NCI-H1930 (cell line): ENCODE measurements around the gene NOTCH4.
A peak's percentile ranks its signal among the peaks of the same experiment; 100 is the strongest.

Source experiments
- DNase-seq, 2 experiments: peaks; one replicate each; lab custom pipeline; 2025; lab: John Stamatoyannopoulos, UW

The NOTCH4 gene

DNA sequence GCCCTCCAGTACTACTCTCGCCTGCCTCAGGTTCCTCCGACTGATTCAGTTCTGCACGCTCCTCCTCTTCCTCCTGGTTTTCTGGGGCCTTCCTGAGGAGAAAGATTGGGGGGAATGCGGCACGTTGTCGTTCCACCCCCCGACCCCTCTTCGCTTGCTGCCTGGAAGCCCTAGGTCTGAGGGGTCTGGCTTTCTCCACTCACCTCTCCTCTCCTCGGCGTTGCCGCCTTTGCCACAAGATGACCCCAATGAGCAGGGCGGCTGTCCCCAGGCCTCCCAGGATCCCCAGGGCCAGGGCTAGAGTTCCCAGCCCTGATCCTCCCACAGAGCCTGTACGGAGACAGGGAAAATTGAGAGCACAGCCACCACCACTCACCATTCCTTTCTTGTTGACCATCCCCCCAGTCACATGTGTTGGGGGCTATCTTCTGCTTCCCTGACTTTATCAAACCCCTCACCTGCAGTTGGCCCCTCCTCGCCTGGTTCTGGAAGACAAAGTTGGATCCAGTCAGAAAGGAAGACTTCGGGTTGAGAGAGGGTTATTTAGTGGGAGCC is 42.6 kb downstream of the NOTCH4 start:
- DNase-seq = no peak

DNA sequence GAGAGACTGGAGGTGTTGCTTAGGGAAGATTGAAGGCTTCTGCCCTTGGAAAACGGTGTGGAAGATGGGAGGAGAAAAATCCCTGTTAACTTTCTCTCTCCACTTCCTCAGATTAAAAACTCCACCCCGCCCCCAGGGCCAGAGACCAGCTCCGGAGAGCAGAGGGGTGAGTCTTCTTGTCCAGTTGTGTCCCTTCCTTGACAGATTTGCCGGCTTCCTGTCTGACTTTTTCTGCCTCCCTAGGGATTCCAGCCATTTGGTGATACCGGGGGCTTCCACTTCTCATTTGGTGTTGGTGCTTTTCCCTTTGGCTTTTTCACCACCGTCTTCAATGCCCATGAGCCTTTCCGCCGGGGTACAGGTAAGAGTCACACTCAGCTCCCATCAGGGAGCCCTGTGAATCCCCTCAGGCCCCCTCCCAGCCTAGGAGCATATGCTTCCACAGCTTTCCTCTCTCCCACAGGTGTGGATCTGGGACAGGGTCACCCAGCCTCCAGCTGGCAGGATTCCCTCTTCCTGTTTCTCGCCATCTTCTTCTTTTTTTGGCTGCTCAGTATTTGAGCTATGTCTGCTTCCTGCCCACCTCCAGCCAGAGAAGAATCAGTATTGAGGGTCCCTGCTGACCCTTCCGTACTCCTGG is 44.0 kb downstream of the NOTCH4 start:
- DNase-seq = no peak

DNA sequence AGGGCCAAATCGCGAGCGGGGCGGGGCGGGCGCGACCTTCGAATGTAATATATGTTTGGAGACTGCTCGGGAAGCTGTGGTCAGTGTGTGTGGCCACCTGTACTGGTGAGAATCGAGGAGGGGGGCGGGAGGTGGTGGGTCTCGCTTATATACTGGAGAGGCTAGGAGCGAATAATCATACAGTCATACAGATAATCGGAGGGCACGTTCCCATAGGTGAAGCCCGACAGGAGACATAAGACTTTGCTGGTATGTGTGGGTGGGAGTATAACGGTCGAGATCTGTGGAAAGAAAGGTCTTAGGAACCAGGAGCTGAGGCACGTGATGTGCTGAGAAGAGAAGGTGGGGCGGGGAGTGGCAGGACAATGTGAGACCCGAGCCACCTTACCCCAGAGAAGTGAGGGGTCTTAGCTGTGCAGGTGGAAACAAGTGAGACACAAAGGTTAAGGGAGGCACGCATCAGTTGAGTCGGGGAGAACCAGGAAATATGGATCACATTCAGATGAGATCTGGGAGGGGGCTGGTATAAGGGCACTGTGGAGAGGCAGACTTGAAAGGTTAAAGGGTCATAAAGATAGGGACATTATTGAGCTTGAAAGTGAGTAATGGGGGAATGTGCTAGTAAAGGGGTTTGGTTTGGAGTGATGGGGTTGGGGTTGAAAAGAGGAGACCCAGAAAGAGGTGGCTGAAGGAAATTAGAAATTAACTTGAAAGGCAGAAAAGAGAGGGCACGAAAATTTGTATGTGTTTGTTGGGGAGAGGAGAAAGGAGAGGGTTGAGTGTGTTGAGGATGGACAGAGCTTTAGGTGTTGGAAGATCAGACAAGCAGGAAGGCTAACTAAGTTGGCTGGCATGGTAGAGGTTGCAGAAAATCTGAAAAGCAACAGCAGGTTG is 45.1 kb downstream of the NOTCH4 start:
- no peak for DNase-seq

DNA sequence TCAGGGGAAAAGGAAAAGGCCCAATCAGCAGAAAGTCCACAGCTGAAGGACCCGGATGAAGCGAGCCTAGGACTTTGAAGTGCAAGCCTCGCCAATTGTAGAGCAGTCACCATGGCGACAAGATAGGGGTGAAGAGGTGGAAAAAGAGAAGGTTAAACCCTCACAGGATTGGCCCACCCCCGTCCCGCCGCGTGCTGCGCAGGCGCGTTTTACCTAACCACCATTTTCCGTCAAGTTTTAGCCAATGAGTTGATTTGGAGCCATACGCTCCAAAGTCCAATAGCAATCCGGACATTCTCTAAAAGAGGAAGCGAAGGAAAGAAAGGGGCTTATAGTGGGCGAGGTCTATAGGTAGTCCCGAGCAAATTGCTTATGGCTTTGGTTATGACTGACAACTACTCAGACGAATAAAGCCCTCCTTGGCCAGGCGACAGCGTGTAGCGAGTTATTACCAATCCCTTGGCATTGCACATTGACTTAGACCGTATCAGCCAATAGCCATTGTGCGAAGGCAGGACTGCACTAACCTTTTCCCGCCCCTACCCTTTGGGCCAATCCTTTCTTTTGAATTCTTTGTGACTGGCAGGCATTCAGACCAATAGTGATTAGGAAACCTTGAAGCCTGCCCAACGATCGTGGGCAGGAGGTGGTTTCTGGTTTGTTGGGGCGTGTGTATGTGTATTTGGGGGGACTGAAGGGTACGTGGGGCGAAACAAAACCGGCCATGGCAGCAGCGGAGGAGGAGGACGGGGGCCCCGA is 45.9 kb downstream of the NOTCH4 start, which contains the start of gene RNF5:
RNF5 (plus strand) TSS at position 618 of the 759 bp plus-strand sequence; CDS start at position 725, 107 bp downstream.
- DNase-seq = peak; percentile 98 to 99

DNA sequence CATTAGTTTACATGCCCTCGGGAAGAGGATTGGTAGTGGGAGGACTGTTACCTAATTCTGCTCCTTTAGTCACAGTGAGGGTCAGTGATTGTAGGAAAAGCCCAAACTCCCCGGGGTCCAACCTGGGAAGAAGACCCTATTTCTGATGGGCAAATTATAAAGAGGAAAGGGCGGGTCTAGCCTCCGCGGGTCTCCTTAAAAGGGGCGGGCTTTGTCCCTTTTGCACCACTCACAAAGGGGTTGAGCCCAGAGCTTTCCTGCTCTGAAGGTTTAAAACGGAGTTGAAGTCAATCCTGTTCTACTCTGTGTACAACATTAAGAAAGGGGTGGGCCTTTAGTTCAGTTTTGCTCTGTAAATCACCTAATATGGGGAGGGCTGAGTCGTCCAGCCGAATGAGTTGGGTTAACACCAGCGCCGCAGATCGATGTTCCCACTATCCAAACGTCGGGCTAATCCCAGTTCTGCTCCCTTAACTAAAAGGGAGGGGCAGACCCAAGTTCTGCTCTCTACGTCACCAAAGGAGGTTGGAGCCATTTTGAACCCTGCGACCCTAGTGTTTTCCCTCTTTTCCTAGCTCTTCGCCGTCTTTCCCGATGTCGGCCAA is 46.6 kb downstream of the NOTCH4 start:
- DNase-seq = peak in 1 of 2 experiments; percentile 69

DNA sequence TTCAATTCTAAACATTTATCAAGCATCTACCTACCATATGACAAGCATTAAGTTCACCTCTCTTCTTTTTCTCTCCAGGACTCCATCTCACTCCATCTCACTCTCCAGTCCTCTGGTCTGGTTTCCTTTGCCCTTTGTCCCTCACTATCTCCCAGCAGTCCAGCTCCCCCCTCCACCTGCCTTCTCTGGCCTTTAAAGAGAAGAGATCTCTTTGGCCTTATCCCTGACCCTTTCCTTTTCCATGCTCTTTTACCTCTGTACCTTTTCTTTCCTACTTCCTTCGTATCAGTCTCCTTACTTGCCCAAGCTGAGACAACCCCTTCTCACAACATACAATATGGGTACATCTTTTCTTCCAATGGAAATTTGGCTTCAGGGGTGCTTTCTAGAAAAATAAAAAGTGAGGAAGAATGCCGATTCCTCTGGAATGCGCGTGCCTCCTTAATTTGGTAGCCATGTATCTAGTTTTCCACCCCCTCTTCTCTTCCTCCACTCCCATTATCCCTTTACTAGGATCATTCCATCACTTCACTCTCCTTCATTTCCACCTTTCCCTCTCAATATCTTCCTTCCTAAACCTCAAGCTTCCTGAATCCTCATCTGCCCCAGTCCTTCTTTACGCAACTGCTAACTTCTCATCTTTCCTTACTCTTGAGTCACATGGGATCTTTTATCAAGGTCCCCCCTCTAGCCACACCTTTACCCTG is 47.2 kb downstream of the NOTCH4 start:
- DNase-seq = no peak

DNA sequence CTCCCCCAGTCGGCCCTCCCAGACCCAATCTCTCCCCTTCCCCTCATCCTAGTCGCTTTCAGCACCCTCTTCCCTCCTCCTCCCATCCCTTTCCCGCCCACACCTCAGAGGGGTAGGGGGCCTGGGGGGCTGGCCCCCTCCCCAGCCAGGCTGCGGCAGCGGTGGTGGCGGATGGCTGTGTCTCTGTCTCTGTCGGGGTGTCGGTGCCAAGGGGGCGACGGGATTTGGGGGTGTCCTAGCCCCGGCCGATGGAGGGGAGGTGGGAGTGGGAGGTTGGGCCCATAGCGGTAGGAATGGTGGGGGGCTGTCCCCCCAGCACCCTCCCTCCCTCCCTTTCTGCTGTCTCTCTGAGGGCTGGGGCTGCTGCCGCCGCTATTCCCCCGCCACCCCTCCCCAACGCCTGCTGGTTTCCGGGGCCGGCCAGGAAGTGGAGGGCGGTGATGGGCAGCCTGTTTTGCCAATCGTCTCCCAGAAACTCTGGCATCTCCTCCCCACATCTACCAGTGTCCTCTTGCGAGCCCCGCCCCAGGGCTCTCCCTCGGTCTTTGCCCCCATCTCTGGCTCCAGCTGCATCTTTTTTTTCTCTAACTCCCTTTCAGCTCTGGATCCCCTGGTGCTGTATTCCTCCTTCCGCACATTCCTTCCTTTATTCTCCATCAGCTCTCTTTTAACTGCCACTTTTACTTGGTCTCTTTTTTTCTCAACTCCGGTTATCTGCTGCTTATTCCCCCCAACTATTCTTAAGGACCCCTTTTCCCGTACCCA is 48.0 kb downstream of the NOTCH4 start, which contains the start of gene AGPAT1:
AGPAT1 (minus strand) TSS at position 374 of the 765 bp plus-strand sequence. CDS start 4,588 bp downstream, outside the sequence.
- peak; percentile 84 to 94 for DNase-seq

DNA sequence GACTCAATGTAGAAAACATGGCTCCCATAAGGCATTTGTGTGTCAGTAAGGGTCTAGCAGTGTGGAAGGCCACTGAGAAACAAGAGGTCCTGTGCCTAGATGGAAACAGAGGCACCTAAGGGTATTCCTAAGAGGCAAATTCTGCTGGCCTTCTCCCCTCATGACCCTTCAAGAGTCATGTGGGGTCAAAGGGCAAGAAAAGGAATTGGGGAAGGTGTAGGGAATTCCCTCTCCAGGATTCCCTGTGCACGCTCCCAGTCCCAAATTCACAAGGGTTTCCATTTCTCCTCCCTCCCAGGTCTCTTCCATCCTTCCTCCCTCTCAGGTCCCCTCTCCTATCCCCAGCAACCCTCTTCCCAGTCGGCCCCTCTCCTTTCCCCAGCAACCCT is 48.6 kb downstream of the NOTCH4 start:
- DNase-seq = no peak

DNA sequence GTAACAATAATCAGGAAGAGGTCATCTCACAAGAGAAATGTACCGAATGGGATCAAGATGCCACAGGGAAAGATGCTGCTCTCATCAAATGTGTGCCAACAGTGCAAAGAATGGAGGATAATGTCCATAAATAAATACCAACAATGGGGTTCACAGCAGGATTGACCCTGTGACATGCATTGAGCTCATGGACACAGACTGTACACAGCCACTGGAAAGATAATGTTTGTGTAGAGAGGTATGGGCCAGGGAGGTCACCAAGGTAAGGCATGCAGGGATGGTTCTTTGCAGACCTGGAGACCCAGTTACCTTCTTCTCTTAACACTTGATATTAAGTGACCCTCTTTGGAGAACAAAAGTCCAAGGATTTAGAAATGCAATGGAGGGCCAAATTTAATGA is 49.5 kb downstream of the NOTCH4 start:
- DNase-seq = no peak

DNA sequence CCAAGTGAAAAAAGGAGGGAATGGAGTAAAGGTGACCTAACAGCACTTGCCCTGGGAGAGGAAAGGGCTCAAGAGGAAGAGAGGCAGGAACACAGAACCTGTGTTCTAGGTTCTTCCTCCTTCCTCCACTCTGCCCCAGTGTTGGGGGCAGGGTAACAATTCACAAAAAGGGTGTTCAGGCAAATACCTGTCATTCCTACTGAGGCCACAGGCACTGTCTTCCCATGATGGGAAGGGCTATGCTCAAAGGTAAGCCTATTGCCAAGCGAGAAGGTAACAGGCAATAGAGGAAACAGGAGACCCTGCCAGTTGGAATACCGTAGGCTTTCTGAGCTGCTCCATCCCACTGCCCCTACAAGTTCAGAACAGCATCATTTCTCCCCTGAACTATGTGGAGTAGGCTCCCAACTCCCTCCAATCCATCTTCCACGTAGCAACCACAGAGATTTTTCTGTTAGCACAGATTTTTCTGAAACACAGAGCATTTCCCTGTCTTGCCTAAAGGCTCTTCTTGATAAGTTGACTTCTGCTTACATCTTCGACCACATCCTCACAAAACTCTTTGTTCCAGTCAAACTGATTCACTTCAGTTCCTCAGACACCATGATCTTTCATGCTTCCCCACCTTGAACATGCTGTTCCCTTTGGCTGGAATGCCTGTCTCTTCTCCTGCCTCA is 50.7 kb downstream of the NOTCH4 start:
- DNase-seq = no peak

DNA sequence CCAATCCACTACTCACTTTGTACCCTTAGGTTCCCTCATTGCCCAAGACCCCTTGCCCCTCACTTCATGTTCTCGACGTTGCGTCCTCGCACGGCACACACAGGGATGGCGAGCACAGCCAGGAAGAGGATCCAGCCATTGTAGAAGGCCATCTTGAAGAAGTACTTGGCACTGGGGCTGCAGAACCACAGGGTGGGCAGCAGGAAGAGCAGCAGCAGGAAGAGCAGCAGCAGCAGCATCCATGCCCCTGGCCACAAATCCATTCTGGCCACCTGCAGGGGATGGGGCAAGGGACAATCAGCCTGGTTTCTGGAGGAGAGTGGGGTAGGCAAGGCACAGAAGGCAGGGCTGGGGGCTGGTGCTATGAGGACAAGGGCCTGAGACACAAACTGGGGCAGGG is 52.6 kb downstream of the NOTCH4 start:
- DNase-seq = no peak

DNA sequence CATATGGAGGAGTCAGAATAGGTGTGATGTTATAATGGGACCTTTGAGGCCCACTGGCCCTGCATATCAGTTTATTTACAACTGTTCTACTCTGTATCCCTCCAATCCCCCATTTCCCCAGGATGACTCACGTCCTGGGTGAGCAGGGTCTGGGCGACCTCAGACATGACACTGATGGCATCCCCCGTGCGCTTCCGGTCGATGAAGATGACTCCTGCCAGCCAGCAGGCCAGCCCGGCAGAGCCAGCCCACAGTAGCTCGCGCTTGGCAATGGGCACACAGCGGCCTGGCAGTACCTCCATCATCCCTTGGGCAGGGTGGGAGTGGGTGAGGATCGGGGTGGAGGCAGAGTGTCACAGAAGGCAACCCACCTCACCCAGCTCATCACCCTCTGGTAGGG is 53.6 kb downstream of the NOTCH4 start:
- no peak for DNase-seq

DNA sequence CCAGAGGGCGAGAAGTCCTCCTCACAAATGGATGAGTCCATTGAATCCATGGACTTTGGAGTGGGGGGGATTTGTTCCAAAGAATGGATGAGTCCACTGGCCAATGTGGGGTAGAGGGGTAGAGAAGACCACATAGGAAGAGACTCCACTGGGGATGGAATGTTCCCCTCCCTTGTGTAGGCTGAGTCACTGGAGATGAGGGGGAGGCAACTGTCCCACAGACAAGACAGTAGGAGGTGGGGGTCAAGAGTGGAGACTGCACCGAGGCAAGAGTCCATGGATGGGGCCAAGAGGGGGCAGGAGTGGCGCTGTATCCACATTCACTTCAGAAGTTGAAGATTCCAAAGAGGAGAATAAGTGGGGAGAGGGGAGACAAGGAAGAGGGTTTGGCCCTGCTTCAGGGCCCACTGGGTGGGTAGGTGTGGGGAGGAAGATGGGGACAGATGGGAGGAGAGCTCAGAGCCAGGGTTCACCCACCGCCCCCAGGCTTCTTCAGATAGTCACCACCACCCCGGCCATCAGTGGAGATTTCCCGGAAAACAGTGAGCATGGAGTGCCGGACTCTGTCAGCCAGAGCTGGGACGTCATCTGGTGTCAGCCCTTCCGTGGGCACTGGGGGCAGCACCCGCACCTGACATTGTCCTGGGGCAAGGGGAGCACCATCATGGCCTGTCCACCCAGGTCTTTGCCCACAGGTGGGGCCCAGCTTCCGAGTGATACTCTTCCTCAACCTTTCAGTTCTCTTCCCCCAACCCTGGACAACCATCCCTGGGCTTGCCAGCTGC is 54.9 kb downstream of the NOTCH4 start:
- DNase-seq = no peak

DNA sequence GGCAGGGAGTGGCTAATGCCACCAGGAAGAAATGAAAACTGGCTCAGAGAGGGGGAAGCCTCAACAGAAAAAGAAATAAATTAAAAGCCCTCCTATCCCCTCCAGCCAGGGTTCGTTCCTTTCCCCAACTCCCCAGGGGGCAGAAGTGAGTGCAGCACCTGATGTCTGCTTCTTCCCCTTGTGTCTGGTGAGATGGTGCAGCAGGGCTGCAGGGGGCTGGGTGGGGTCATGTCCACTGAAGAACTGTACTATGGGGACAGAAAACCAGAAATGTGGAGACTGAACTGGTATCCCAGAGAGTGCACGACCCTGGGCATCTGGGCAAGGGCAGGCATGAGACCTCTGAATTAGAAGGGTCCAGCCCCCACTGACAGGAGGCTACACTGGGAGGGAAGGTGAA is 55.5 kb downstream of the NOTCH4 start:
- DNase-seq = no peak

DNA sequence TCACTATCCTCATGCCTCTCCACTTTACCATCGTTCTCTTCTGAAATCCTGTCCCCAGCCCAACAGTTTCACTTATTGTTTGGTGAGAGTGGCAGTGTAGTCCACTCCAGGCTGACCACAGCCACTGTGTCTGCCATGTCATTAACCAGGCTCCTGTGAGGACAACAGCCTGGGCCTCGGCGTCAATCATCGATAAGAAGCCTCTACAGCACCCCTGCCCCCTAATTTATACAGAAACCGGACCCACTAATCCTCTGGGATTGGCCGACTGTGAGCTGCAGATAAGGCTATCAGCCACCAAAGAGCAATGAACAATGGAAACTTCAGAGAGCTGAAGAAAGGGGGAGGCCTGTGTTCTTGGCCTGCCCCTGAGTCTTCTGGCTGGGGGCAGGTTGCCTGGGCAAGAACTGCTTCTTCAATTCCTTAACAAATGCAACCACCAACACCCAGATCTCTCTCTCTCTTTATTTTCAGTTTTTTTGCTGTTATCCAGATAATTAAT is 56.1 kb downstream of the NOTCH4 start:
- DNase-seq = no peak

DNA sequence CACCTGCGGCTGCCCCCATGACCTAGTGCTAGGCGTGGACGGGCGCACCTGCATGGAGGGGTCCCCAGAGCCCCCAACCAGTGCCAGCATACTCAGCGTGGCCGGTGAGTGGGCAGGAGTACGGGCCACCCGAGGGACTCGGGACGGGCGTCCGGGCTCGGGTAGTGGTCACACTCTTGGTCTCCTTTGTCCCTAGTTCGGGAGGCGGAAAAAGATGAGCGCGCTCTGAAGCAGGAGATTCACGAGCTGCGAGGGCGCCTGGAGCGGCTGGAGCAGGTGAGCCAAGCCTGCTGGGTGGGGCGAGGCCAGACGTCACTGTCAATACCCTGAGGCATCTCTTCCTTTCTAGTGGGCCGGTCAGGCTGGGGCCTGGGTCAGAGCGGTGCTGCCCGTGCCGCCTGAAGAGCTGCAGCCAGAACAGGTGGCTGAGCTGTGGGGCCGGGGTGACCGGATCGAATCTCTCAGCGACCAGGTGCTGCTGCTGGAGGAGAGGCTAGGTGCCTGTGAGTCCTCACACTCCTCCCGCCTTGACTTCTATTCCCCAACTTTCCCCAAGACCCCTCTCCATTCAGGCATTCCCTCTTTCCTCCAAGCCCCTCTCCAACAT is 56.6 kb downstream of the NOTCH4 start:
- no peak for DNase-seq

DNA sequence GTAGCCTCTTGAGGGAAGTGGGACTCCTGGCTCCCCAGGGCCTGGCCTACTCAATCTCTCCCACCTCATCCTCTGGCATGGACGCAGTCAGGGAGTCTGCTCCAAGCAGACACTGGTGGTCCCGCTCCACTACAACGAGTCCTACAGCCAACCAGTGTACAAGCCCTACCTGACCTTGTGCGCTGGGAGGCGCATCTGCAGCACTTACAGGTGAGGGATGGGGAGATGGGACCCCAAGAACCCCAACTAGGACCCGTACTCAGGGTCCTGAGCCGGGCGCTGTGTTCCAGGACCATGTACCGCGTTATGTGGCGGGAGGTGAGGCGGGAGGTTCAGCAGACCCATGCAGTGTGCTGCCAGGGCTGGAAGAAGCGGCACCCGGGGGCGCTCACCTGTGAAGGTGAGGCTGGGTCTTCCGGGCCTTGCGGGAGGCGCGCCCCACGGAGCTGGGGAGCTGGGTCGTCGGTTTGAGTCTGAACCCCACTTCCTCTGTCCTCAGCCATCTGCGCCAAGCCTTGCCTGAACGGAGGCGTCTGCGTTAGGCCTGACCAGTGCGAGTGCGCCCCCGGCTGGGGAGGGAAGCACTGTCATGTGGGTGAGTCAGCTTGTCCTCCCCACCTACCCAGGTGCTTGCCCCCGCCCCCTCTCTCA is 57.3 kb downstream of the NOTCH4 start:
- DNase-seq = no peak

DNA sequence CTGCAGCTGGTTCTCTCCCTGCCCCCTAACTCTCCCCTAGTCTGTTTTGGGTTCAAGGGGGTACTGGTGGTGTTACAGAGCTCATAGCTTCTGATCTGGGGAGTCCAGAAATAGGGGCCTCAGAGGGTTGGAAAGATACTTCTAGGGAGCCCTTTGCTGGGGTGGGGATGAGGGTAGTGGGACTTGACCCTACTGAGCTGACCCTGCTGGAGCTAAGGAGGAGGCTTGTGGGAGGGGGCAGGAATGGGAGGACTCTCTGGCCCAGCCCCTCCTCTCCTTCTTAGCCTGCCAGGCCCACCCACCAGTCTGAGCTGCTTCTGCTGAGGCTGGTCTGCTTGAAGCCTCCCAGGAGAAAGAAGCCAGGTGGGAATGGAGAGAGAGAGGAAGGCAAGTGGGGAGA is 59.6 kb downstream of the NOTCH4 start, which contains the start of gene EGFL8:
EGFL8 (plus strand) TSS at position 301 of the 400 bp plus-strand sequence. CDS start 1,571 bp downstream, outside the sequence.
- DNase-seq = no peak
